GM19455 (cell line): Measurements from ENCODE around the gene FRS2.

ENCODE experiments used
- ATAC-seq: cut with Tn5 transposase; IDR thresholded peaks from one replicate; pipeline ENCODE4 v1.9.1; 2021; ENCODE audit not compliant: unreplicated experiment

Gene FRS2

DNA sequence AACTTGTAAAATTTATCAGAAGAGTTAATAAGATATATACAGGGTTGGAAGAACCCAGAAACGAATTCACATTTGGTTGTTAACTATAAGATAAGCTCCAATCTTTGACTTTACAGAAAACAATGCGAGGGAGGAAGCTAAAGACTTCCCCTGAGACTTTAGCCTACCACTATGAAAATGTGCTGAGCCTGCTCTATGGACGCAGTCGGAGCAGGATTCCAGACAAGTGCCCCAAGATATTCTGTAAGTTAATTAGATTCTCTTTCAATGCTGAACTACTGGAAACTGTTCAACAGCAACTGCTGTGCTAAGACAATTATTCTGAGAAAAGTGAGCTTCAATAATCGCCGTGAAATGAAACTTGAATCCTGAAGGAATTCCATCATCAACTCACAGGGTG is 148.9 kb downstream of the FRS2 start:
- ATAC-seq: no peak

- no peak for ATAC-seq
These were observed 149.9 kb downstream of the FRS2 start for GRCh38 chr12:69620077-69620476.

- no peak for ATAC-seq
These were observed 150.7 kb downstream of the FRS2 start for GRCh38 chr12:69620921-69621320.

DNA sequence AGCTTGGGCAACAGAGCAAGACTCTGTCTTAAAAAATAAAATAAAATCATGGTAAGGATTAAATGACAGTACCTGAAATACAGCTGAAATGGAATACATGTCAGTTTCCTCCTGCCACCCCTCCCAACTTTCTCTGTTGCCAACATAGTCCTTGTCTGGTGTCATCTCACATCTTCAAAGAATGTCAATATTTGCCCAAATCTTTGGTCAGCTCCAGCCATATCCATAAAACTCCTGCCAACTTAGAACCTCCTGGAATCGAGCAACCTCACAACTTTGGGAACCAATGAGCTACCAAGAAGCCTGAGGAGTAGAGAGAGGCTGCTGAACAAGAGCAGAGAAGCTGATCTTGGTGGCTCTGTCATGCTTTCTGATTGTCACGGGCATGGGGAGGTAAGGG is 151.4 kb downstream of the FRS2 start:
- ATAC-seq: no peak

DNA sequence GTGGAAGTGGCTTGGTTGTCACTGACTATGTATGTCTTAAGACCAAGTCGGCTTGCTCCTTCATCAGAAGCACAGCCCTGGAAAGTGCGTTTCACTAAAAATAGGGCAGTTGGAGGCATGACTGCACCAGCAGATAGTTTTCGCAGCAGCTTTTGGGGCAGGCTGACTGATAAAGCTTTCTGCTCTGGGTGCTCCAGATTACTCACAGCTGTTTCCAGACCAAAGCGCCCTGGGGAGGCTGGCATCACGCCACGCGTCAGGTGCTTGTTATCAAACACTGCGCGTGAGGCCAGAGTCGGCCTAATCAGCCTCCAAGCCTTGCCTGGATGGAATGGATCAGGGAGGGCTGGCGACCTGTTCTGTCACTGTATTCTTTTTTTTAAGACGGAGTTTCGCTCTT is 153.8 kb downstream of the FRS2 start:
- ATAC-seq: no peak

DNA sequence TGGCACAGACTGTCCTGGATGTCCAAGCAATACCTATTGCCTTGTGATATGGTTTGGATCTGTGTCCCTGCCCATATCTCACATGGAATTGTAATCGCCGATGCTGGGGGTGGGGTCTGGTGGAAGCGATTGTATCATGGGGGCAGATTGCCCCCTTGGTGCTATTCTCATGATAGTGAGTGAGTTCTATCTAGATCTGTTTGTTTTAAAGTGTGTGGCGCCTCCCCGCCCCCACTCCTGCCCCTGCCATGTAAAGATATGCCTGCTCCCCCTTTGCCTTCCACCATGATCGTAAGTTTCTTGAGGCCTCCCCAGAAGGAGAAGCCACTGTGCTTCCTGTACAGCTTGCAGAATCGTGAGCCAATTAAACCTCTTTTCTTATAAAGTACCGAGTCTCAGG is 157.3 kb downstream of the FRS2 start:
- no peak for ATAC-seq
